Suprapubic skin (tissue), 4 donors: Measurements from ENCODE around the gene HHAT.

Experiments
- EP300 ChIP-seq: sonication (generic); formaldehyde crosslinking; IDR thresholded peaks from one replicate; pipeline ENCODE4 v1.6.1; 2017; ENCODE audit warnings: antibody characterized with exemption
- POLR2A ChIP-seq, 2 donors: fragments of 450-650 bp; IDR thresholded peaks; one replicate each; pipeline ENCODE4 v1.6.1; 2017; ENCODE audit warnings: antibody characterized with exemption in 2 of 2, mild to moderate bottlenecking in 2 of 2, moderate library complexity in 2 of 2
- POLR2AphosphoS5 ChIP-seq, 3 donors: sonication (generic); formaldehyde crosslinking; IDR thresholded peaks; one replicate each; pipeline ENCODE4 v1.6.1; 2017; ENCODE audit warnings: antibody characterized with exemption in 3 of 3
- TF ChIP-seq, protein P1 (sequence below), 2 donors: fragments of 200-600 bp in 1 of 2; fragments of 450-650 bp in 1 of 2; sonication (generic) in 1 of 2; IDR thresholded peaks; one replicate each; pipeline ENCODE4 v1.5.1; 2016 to 2019; ENCODE audit warnings: antibody characterized with exemption in 2 of 2, mild to moderate bottlenecking in 1 of 2, moderate library complexity in 1 of 2

DNA sequence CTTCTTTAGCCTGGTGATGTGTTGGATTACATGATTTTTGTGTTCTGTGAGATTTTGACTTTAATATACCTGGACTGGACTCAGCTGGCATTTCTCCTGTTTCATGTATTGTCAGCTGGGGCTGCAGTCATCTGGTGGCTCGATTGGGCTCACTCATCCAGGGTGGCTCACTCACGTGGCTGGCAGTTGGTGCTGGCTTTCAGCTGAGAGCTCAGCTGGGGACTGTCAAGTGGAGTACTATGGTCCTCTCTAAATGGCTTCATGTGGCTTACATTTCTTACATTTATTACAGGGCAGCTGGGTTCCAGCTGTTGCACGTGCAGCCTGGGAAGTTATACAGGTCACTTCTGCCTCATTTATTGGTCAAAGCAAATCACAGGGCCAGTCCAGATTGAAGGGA is 22.8 kb downstream of the HHAT start:
- TF ChIP-seq POLR2A (IDR thresholded peaks at IDR 0.05) (no peak), EP300 (no peak), POLR2AphosphoS5 (IDR thresholded peaks at IDR 0.05) (no peak)
- TF ChIP-seq, protein P1, sequence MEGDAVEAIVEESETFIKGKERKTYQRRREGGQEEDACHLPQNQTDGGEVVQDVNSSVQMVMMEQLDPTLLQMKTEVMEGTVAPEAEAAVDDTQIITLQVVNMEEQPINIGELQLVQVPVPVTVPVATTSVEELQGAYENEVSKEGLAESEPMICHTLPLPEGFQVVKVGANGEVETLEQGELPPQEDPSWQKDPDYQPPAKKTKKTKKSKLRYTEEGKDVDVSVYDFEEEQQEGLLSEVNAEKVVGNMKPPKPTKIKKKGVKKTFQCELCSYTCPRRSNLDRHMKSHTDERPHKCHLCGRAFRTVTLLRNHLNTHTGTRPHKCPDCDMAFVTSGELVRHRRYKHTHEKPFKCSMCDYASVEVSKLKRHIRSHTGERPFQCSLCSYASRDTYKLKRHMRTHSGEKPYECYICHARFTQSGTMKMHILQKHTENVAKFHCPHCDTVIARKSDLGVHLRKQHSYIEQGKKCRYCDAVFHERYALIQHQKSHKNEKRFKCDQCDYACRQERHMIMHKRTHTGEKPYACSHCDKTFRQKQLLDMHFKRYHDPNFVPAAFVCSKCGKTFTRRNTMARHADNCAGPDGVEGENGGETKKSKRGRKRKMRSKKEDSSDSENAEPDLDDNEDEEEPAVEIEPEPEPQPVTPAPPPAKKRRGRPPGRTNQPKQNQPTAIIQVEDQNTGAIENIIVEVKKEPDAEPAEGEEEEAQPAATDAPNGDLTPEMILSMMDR (IDR thresholded peaks at IDR 0.05), result no peak
